GM19397 (cell line): Measurements from ENCODE around the gene NIPBL.

Source experiments
- ATAC-seq: cut with Tn5 transposase; IDR thresholded peaks from one replicate; pipeline ENCODE4 v1.9.1; 2021; ENCODE audit warnings: mild to moderate bottlenecking, moderate library complexity; ENCODE audit not compliant: unreplicated experiment

The NIPBL gene

GRCh38 chr5:37014321-37014720 lies 137.8 kb downstream of the NIPBL start:
- ATAC-seq: no peak

GRCh38 chr5:37015795-37016666 lies 139.5 kb downstream of the NIPBL start:
- no peak for ATAC-seq

- ATAC-seq: no peak
These were observed 152.3 kb downstream of the NIPBL start for GRCh38 chr5:37028910-37029309.

- ATAC-seq: no peak
These were observed 152.9 kb downstream of the NIPBL start for GRCh38 chr5:37029436-37029835.

GRCh38 chr5:37034955-37035354 lies 158.4 kb downstream of the NIPBL start:
- ATAC-seq: no peak

GRCh38 chr5:37037840-37038239 lies 161.3 kb downstream of the NIPBL start:
- ATAC-seq: no peak

- no peak for ATAC-seq
These were observed 163.3 kb downstream of the NIPBL start for GRCh38 chr5:37039824-37040223.

- no peak for ATAC-seq
These were observed 167.1 kb downstream of the NIPBL start for GRCh38 chr5:37043693-37044092.

- no peak for ATAC-seq
These were observed 167.6 kb downstream of the NIPBL start for GRCh38 chr5:37044120-37044519.

GRCh38 chr5:37045703-37046102 lies 169.1 kb downstream of the NIPBL start:
- ATAC-seq: no peak

- no peak for ATAC-seq
These were observed 171.4 kb downstream of the NIPBL start for GRCh38 chr5:37047947-37048346.

GRCh38 chr5:37054391-37054790 lies 177.8 kb downstream of the NIPBL start:
- ATAC-seq: no peak

GRCh38 chr5:37055383-37055990 lies 178.9 kb downstream of the NIPBL start:
- ATAC-seq: no peak

- ATAC-seq: no peak
These were observed 180.2 kb downstream of the NIPBL start for GRCh38 chr5:37056762-37057161.

- no peak for ATAC-seq
These were observed 183.5 kb downstream of the NIPBL start for GRCh38 chr5:37060030-37060429.

GRCh38 chr5:37063739-37064138 lies 187.2 kb downstream of the NIPBL start:
- ATAC-seq: no peak

GRCh38 chr5:37064442-37064841 lies 187.9 kb downstream of the NIPBL start:
- no peak for ATAC-seq

GRCh38 chr5:37071487-37071886 lies 194.9 kb downstream of the NIPBL start:
- no peak for ATAC-seq

GRCh38 chr5:37071901-37072581 lies 195.5 kb downstream of the NIPBL start:
- no peak for ATAC-seq

- no peak for ATAC-seq
These were observed 198.9 kb downstream of the NIPBL start for GRCh38 chr5:37075399-37075950.

- no peak for ATAC-seq
These were observed 200.6 kb downstream of the NIPBL start for GRCh38 chr5:37077146-37077545.

- no peak for ATAC-seq
These were observed 204.1 kb downstream of the NIPBL start for GRCh38 chr5:37080697-37081096.
